IPS DF 4.7 (cell line): ENCODE results near the gene MRPL21.

Source experiments
- DNase-seq: peaks from one replicate; pipeline ENCODE4 v3.0.0-alpha.2; 2013; ENCODE audit warnings: low spot score; ENCODE audit errors: extremely low read depth

MRPL21 gene

GRCh38 chr11:68841718-68842426 is 61.8 kb downstream of the MRPL21 start, which contains the start of gene CPT1A:
Gene CPT1A, minus strand, starts transcription at chr11:68841916. Its CDS starts 26,442 bp downstream, at chr11:68815474.
- DNase-seq: no peak
